RWPE1 (cell line): Measurements from ENCODE around the gene TANC1.

Experiments used
- CTCF ChIA-PET: fragments of 350-600 bp; sonication (Branson Sonifier 250); formaldehyde crosslinking; extraction: SDS; loops from one replicate; lab custom pipeline; 2021; lab: Yijun Ruan, JAX
- POLR2A ChIA-PET: fragments of 400-600 bp; formaldehyde crosslinking; extraction: SDS; loops from one replicate; lab custom pipeline; 2020; ENCODE audit warnings: antibody characterized with exemption; ENCODE audit not compliant: low non-redundant PET; lab: Yijun Ruan, JAX
- DNase-seq: peaks from one replicate; pipeline ENCODE4 v3.0.0; 2012; ENCODE audit warnings: low spot score
- H3K27ac ChIP-seq: fragments of 450-650 bp; 2 replicates; pipeline ENCODE4 v1.5.1; 2017
- CTCF ChIP-seq: fragments of 450-650 bp; conservative IDR thresholded peaks from 2 replicates; pipeline ENCODE4 v1.5.1; 2017; ENCODE audit warnings: low read depth, mild to moderate bottlenecking

Gene TANC1

DNA sequence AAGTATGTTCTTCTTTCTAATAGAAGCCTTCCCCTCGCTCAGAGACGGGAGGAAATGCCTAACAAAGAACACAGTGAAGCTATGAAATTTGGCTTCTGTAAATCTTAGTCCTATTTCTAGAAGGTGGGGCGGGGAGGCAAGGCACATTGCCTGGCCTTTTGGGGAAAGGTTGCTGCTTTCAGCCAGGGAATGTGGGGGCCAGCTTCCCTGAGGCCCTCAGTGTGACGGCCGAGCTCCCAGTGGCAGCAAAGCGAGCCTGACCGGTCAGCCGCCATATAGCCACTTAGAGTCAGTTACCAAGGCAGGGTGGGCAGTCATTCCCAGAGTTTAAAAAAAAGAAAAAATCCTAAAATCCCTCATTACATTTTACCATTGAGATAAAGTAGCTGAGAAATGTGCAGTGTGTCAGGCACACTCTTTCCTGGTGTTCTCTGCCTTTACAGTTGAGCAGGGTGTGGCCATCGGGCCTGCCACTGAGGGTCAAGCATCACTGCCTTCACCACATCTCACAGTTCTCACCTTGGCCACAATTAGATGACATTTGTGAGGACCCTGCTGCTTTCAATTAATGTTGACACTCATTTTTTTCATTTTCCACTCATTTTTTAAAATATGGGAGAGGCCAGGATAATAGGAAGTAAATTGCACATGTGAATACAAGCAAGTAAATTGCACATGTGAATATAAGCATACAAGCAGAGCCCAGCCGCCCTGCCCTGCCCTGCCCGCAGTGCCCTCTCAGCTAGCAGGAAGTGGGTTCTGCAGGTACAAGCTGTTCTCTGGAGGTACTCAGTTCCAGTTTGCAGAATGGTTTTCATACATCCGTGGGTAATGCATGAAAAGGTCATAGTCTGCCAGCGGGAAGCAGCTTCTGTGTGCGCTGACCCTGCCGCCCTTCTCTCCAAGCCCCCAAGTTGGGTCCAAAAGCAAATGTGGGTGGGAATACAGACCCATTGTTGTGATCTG, 241.2 kb downstream of the TANC1 start:
- DNase-seq = no peak
- 0 out of 2 replicates have a peak overlapping the region, but pooled peaks have one; percentile 9 for H3K27ac ChIP-seq
- no peak for TF ChIP-seq CTCF
- POLR2A ChIA-PET = no interaction called here
- CTCF ChIA-PET = interaction anchor here (0.8 kb wide), 1 partner anchor 309 kb away, joined by 3 read pairs; no protein-coding TSS in a partner anchor

DNA sequence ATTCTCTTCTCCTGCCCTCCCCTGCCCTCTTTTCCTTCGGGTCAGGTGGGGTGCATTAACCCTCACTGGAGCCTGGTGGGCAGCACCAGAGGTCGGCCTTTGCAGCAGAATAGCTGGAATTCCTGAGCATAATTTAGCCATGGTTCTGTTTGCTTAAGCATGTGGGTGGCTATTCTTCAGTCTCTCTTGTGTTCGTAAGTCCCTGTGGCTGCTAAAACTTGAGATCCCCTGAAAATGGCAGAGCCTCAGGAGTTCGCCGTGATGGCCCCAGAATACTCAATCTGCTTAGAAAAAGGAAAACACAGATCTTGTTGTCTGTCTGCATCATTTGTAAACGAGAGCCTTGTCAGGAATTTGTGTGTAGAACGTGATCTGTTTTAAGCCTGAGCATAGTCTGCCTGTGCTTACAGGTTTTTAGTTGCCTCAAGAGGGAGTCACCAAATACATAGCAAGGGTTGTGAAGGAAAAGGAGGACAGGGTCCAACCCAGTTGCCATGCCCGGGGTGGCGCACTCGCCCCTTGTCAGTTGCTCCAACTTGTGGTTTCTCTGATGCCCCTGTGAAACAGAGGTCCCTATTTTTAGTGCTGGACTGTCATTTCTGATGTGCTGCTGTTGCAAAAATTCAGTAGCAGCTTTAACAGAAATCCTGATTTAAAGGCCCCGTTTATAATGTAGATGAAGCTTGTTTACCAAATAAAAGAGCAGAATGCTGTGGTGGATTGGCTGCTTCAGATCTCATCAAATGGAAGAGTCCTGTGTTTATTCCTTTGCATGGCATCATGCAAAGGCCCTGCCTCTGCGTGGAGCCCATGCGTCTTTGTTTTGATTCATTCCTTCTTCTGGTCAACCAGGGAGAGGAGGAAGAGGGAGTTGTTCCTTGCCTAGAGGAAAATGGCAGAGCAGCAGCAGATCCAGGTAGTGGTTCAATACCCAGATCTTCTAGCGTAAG, 243.3 kb downstream of the TANC1 start:
- ChIA-PET POLR2A (no interaction called here), CTCF (interaction anchor here (0.6 kb wide), 1 partner anchor 1314 kb away, joined by 3 read pairs; no protein-coding TSS in a partner anchor)
- no peak for DNase-seq
- no peak for TF ChIP-seq CTCF
- H3K27ac ChIP-seq = no peak overlapping the region

DNA sequence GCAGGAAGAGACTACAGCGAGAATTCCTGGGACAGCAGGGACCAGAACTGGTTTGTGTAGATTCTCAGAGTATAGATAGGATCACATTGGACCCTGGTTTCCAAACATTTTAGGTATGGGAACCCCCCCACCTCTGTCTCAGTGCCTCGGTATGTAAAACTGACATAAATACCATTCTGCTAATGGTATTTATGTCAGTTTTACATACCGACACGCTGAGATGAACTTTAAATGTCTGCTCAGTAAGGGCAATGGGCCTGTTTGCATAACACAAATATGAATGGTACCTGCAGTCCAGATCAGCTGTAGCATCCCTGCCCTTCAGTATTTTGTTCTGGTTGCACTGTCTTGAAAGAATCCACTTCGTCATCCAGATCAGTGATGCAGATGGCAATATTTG, 244.9 kb downstream of the TANC1 start:
- H3K27ac ChIP-seq = no peak overlapping the region
- no peak for TF ChIP-seq CTCF
- DNase-seq = no peak
- CTCF ChIA-PET = no interaction called here
- POLR2A ChIA-PET = no interaction called here

DNA sequence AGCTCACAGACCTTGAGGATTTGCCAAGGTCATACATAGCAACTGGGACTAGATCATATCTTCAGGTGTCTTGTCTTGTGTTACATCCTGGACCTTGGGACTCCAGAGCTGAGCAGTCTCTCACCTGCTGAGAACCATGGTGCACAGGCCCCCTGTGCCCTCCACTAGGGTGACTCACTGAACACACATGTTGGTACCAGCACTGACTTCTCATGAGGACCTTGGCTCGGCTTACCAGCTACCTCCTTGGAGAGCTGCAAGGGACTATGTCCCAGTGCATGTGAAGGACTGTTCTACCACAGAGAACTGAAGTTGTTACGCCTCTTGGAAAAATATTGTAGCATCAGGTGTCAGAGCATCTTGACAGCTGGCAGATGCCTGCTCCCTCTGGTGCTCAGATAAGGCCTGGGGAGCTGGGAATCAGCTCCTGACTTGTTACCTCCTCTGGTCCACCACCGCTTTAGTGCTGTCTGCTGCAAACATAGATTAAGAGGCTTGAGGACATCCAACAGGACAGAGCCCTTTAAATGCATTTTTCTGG, 246.0 kb downstream of the TANC1 start:
- DNase-seq = no peak
- no peak for TF ChIP-seq CTCF
- POLR2A ChIA-PET = no interaction called here
- H3K27ac ChIP-seq = no peak overlapping the region
- CTCF ChIA-PET = interaction anchor here (0.5 kb wide), 1 partner anchor 124 kb away, joined by 5 read pairs; no protein-coding TSS in a partner anchor

- POLR2A ChIA-PET = no interaction called here
- CTCF ChIA-PET = interaction anchor here (0.5 kb wide), 1 partner anchor 123 kb away, joined by 5 read pairs; no protein-coding TSS in a partner anchor
- TF ChIP-seq CTCF = no peak
Measured at GRCh38 chr2:159215116-159215515, 246.7 kb downstream of the TANC1 start.

GRCh38 chr2:159217676-159218075, 249.2 kb downstream of the TANC1 start:
- no peak for TF ChIP-seq CTCF
- ChIA-PET CTCF (no interaction called here), POLR2A (no interaction called here)
- DNase-seq = no peak
- H3K27ac ChIP-seq = no peak overlapping the region

More at GRCh38 chr2:159215116-159215515, 246.7 kb downstream of the TANC1 start:
- DNase-seq = no peak
- no peak overlapping the region for H3K27ac ChIP-seq
